ENCODE measurements around the gene ZEB2.

ZEB2 gene

DNA sequence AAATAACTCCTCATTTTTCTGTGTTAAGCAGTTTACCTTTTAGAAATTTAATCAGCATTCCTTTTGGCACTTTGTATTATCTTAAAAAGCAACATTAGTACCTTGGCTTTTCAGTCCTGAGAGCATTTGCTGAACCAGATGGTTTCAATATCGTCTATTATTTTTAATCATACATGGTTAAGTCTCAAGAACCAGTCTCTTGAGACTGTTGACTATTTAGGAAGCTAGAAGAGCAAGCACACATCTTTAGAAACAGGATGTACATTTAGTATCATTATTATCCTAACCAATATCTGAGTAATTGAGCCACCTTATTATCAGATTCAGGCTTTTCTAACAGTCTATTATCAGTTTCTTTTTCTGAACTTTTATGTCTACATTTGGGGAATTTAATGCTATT lies 28.2 kb upstream of the ZEB2 start:
- TF ChIP-seq, protein P1, sequence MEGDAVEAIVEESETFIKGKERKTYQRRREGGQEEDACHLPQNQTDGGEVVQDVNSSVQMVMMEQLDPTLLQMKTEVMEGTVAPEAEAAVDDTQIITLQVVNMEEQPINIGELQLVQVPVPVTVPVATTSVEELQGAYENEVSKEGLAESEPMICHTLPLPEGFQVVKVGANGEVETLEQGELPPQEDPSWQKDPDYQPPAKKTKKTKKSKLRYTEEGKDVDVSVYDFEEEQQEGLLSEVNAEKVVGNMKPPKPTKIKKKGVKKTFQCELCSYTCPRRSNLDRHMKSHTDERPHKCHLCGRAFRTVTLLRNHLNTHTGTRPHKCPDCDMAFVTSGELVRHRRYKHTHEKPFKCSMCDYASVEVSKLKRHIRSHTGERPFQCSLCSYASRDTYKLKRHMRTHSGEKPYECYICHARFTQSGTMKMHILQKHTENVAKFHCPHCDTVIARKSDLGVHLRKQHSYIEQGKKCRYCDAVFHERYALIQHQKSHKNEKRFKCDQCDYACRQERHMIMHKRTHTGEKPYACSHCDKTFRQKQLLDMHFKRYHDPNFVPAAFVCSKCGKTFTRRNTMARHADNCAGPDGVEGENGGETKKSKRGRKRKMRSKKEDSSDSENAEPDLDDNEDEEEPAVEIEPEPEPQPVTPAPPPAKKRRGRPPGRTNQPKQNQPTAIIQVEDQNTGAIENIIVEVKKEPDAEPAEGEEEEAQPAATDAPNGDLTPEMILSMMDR (conservative IDR thresholded peaks at IDR 0.05; ENCODE audit: control insufficient read depth, insufficient read depth, low read depth, low read length): no peak
- peak; percentile 49 for DNase-seq (ENCODE audit: low read depth)
- H3K4me3 ChIP-seq (ENCODE audit: control insufficient read depth, low read depth, low read length): no peak overlapping the region

DNA sequence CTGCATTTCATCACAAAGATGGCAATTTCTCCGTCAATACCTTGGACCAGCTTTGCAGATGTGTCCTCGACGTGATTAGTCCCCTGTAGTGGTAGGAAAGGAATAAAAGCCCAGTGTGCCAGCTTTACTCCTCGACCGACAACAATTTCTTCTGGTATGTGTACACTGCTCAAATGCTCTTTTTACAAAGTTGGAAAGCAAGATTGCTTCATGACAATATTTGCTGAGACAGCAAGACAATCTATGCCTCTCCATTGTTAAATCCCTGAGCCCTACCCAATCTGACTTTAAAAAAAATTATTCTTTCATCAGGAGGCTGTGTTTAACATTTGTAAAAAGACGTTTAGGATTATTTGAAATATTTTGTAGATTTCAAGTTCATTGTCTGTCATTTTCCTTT lies 27.6 kb upstream of the ZEB2 start:
- no peak for DNase-seq (ENCODE audit: low read depth)
- no peak overlapping the region for H3K4me3 ChIP-seq (ENCODE audit: control insufficient read depth, low read depth, low read length)
- TF ChIP-seq, protein P1 (conservative IDR thresholded peaks at IDR 0.05; ENCODE audit: control insufficient read depth, insufficient read depth, low read depth, low read length): no peak

DNA sequence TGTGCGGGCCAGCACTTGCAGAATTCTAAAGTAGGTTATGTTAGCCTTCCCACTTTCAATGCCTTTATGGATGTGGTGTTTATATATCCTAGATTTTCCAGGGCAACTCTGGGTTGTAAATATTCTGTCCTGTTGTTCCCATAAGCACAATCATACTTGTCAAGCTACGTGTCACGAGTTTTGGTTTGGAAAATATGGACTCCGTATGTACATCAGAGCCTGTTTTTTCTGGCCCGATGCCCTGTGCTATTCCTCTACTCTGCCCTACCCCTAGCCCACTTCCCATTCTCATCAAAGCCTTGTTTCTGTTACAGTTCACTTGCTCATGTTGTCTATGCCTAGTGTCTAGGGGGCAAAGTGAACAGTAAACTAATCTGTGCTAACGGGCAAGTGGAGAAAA lies 27.0 kb upstream of the ZEB2 start:
- no peak for DNase-seq (ENCODE audit: low read depth)
- TF ChIP-seq, protein P1 (conservative IDR thresholded peaks at IDR 0.05; ENCODE audit: control insufficient read depth, insufficient read depth, low read depth, low read length): no peak
- no peak overlapping the region for H3K4me3 ChIP-seq (ENCODE audit: control insufficient read depth, low read depth, low read length)

DNA sequence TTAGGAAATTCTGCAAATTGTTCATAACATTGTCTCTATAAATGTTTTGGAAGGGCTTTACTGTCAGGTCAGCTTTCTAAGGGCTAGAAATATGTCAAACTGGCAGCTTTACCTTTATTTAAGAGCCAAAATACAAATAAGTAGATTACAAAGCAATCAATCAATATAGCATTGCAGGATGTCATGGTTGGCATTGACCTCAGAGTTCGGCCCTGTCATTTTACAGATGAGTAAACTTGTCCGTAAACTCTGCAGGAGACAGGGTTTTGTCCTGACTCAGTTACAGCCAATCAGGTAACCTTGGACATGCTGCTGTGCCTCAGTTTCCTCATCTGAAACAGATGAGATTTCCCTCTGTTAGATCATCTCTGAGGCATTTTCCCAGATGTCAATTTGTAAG lies 25.9 kb upstream of the ZEB2 start:
- no peak for DNase-seq (ENCODE audit: low read depth)
- H3K4me3 ChIP-seq (ENCODE audit: control insufficient read depth, low read depth, low read length): no peak overlapping the region
- TF ChIP-seq, protein P1 (conservative IDR thresholded peaks at IDR 0.05; ENCODE audit: control insufficient read depth, insufficient read depth, low read depth, low read length): no peak

DNA sequence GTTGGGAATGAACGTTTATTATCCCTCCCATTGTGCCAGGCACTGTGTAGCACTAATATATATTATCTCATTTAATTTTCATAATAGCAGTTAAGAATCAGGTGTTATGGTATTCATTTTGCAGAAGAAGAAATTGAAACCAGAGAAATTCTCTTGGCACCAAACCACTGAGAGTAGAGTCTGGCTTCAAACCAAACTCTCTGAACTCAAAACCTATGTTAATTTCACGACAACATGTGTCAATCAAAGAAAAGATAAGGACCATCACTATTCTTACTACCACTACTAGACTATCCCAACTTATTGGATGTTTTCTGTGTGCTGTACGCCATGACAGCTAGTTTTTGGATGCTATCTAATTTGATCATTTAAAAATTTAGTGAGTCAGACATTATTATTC lies 24.1 kb upstream of the ZEB2 start:
- no peak overlapping the region for H3K4me3 ChIP-seq (ENCODE audit: control insufficient read depth, low read depth, low read length)
- no peak for DNase-seq (ENCODE audit: low read depth)
- TF ChIP-seq, protein P1 (conservative IDR thresholded peaks at IDR 0.05; ENCODE audit: control insufficient read depth, insufficient read depth, low read depth, low read length): no peak

DNA sequence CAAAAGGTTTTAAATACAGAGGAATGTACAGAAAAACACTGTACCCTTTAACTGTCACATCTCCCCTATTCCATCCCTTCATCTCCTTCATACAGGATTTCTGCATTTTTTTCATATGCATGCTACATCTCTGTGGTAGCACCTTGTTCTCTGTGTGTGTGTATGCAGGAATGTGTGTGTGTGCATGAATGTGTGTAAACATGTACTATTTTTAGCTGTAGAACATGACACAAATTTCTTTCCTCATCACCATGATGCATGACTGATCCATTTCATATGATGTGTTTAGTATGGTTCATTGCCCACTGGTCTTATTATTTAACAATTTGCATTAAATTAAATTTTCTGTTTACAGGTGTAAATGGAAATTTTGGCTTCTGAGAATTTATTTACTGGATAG lies 21.5 kb upstream of the ZEB2 start:
- H3K4me3 ChIP-seq (ENCODE audit: control insufficient read depth, low read depth, low read length): no peak overlapping the region
- no peak for DNase-seq (ENCODE audit: low read depth)
- TF ChIP-seq, protein P1 (conservative IDR thresholded peaks at IDR 0.05; ENCODE audit: control insufficient read depth, insufficient read depth, low read depth, low read length): no peak

DNA sequence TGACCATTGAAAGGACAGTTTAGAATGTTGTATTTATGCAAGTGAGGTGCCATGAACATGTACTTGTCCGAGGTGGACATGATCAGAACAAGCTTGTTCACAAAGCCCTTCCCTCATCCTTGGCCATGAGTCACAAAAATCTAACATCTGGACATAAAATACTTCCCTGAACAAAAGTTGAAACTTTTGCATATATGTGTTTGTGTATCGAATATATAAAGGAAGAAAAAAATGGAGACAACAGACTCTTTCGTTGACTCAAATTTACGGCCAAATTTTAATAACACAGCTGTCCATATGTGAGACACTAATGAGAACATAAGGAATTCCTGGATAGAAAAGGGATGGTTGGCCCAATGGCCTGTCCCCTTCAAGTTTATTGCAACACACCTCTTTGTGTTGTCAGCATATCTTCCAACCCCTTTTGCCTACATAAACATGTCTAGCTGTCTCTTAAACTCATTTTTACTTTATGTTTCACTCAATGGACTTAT lies 19.4 kb upstream of the ZEB2 start:
- DNase-seq (ENCODE audit: low read depth): no peak
- H3K4me3 ChIP-seq (ENCODE audit: control insufficient read depth, low read depth, low read length): no peak overlapping the region
- TF ChIP-seq, protein P1 (conservative IDR thresholded peaks at IDR 0.05; ENCODE audit: control insufficient read depth, insufficient read depth, low read depth, low read length): no peak

Data from fibroblast of mammary gland (primary cell).